ENCODE data around the gene FHIT. TPM values are rescaled to one million over a fixed set of nuclear protein-coding genes. Genes with fewer than 3 reads are reported as not detected.

Gene FHIT
- total and polyA plus RNA-seq, 10 of the 15 experiments (the other 5 are each of a cell fraction or from before 2014, with no cell fraction given) = 4.2 to 14.9 (median 9.4) TPM

GRCh38 chr3:59885101-59885500 is 1366.2 kb downstream of the FHIT start (continued):
- TF ChIP-seq SRF (IDR thresholded peaks at IDR 0.05; ENCODE audit: low read depth in 2 of 2, low read length in 2 of 2) (no peak), FOS (IDR thresholded peaks at IDR 0.05; ENCODE audit: borderline replicate concordance, extremely low read depth, insufficient read length) (no peak), ASH2L (IDR thresholded peaks at IDR 0.05; ENCODE audit: borderline replicate concordance, low read depth) (no peak), BCL3 (IDR thresholded peaks at IDR 0.05; ENCODE audit: borderline replicate concordance, insufficient read depth, low read depth, low read length, poor library complexity, severe bottlenecking) (no peak), JUND (IDR thresholded peaks at IDR 0.05; ENCODE audit: low read depth, low read length) (no peak)

GRCh38 chr3:59884409-59884808 is 1366.8 kb downstream of the FHIT start:
- no peaks in the 10 kb centered on the region for H3K4me1 ChIP-seq (ENCODE audit: control insufficient read depth, insufficient read depth, low read length)
- BruUV-seq (replicated peaks) = no TSS peak
- DNase-seq (ENCODE audit: low read depth, low spot score) (no peak), FAIRE-seq (no peak), ATAC-seq (no peak)
- H3K9me3 ChIP-seq (replicated peaks; ENCODE audit: control insufficient read depth, insufficient read depth, low read length) = no peaks in the 10 kb centered on the region
- H4K20me1 ChIP-seq (ENCODE audit: control insufficient read depth, insufficient read depth) = no peaks in the 10 kb centered on the region
- no peaks in the 10 kb centered on the region for H3K36me3 ChIP-seq (ENCODE audit: control insufficient read depth in 2 of 2, insufficient read depth in 2 of 2, low read length in 1 of 2)
- H3K79me2 ChIP-seq (ENCODE audit: control insufficient read depth, insufficient read depth, low read length) = no peaks in the 10 kb centered on the region
- ChIA-PET POLR2A (no interaction called here), CTCF (interaction anchor here (1.2 kb wide), 1 partner anchor 262 kb away, joined by 3 read pairs; no protein-coding TSS in a partner anchor), RAD21 (ENCODE audit: unreplicated experiment) (no interaction called here), SMC1A (ENCODE audit: uncharacterized antibody, unreplicated experiment) (interaction anchor here (2.1 kb wide), 1 partner anchor 11 kb away, joined by 7 read pairs; no protein-coding TSS in a partner anchor)
- no peaks in the 10 kb centered on the region for H3K27me3 ChIP-seq (replicated peaks in 1 of 2; ENCODE audit: control insufficient read depth in 2 of 2, insufficient read depth in 2 of 2, low read length in 1 of 2)
- no peak overlapping the region for H3K4me3 ChIP-seq
- H3K27ac ChIP-seq (ENCODE audit: control insufficient read depth, insufficient read depth) = no peak overlapping the region
- no peak for TF ChIP-seq NFYA (IDR thresholded peaks at IDR 0.05; ENCODE audit: borderline replicate concordance, low read depth, low read length)
- no peak for TF ChIP-seq SRF (IDR thresholded peaks at IDR 0.05; ENCODE audit: low read depth in 2 of 2, low read length in 2 of 2)
- no peak for TF ChIP-seq SUPT20H (IDR thresholded peaks at IDR 0.05; ENCODE audit: borderline replicate concordance, control insufficient read depth, low read depth, low read length)
- TF ChIP-seq E2F4 (IDR thresholded peaks at IDR 0.05; ENCODE audit: low read depth, low read length) = no peak
- WGBS (ENCODE audit: insufficient coverage, insufficient replicate concordance, low lambda C conversion rate, missing lambda C conversion rate) = 62% methylated on average over 2 of the region's 2 CpGs
- H3K4me2 ChIP-seq (ENCODE audit: control insufficient read depth, insufficient read depth) = no peak overlapping the region
- H2AFZ ChIP-seq (ENCODE audit: control insufficient read depth, low read depth, low read length) = no peak overlapping the region
- in situ Hi-C loops (cut with MboI) = no loop called here
- H3K9ac ChIP-seq (ENCODE audit: control insufficient read depth, insufficient read depth, low read length) = no peak overlapping the region
- intact Hi-C loops (cut with micrococcal nuclease; ENCODE audit: unreplicated experiment) = no loop called here
